ENCODE data around the gene RBP2. TPM values are rescaled to one million over a fixed set of nuclear protein-coding genes. Genes with fewer than 3 reads are reported as not detected.

The RBP2 gene
- total RNA-seq, 1 donor from 2014 or later, result not detected

DNA sequence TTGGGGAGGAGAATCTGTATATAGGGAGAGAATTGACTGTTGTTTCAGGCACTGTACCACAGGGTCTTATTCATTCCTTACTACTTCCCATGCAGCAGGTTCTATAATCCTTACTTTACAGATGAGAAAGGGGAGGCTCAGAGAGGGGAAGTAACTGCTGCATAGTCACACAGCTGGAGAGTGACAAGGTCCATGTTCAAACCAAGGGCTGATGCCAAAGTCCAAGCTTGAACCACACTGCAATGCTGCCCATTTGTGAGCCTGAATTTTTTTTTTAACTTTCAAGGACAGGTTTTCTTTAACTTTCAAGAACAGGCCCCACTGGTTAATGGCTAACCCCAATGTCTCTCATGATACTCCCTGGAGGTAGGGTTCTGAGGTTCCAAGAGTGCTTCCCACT, 26.2 kb downstream of the RBP2 start:
- no peak for ATAC-seq
- DNase-seq (ENCODE audit: missing footprints), result no peak
- intact Hi-C loops (cut with DNase I), result no loop called here

DNA sequence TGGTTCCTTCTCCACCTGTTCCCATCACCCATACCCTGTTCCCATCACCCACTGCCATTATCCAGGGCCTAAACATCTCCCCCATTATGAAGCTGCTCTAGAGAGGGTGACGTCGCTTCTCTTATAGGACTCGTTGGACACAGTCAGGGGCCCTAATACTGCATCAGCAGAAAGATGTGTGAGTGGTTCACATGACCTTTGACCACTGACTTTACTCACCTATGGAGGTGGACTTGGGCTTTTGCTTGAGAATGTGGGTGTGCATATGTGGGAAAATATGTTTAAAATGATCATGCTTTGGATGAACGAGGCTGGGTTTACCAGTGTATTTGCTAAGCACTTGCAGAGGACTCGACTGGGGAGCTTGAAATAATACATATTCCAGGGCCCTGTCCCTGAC, 26.8 kb downstream of the RBP2 start:
- intact Hi-C loops (cut with DNase I), result no loop called here
- ATAC-seq (no peak), DNase-seq (ENCODE audit: missing footprints) (no peak)

DNA sequence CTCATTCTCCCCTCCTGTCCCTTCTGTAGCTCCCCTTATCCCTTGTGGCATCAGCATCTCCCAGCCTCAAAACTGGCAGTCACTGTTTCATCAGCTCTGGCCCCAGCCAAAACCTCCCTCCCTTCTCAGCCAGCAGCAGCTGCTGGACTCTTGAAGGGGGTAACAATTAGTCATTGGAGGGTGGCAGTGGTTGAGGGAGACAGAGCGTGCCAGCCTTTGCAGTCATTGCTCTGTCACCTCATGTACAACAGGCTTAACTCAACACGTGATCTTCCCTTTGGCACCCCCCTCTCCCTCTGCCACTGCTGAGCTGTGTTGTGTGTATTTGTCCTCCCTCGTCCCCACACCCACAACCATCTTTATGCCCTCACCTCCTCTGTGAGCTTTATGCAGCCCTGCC, 28.2 kb downstream of the RBP2 start:
- no peak for DNase-seq (ENCODE audit: missing footprints)
- no peak for ATAC-seq
- intact Hi-C loops (cut with DNase I), result no loop called here

DNA sequence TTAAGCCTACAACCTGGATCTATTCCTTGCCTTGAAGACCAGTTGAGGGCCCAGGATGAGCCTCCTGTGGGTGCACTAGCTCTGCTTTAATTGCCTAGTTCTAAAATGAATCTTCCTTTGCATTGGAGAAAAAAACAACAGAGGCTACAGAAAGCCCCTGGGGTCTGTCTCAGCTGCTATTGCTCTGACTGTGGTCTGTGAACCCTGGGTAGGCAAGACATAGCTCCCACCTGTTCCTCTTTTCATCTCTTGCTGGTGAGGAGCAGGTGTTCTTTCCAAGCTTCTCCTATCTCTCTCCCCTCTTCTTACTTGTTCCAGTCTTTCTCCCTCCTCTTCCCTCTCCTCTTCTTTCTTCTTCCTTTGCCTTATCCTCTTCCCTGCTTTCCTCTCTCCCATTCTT, 28.8 kb downstream of the RBP2 start:
- no peak for ATAC-seq
- DNase-seq (ENCODE audit: missing footprints), result no peak
- intact Hi-C loops (cut with DNase I), result no loop called here

DNA sequence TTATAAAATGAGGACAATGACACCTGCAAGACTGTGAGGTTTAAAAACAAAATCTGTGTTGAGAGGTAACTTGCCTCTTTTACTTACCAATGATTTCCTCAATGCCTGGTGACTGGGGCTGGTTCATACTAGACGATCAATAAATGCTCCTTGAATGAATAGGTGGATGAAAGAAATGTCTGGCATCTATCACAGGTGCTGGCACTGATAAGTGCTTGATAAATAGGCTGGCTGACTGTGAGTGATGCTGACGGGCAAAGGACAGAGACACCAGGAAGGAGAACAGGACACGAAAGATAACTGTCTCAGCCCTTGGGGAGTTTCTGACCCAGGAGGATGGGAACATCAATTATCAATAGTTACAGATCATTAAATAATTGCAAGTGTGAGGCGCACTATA, 31.9 kb downstream of the RBP2 start:
- intact Hi-C loops (cut with DNase I), result no loop called here
- no peak for ATAC-seq

DNA sequence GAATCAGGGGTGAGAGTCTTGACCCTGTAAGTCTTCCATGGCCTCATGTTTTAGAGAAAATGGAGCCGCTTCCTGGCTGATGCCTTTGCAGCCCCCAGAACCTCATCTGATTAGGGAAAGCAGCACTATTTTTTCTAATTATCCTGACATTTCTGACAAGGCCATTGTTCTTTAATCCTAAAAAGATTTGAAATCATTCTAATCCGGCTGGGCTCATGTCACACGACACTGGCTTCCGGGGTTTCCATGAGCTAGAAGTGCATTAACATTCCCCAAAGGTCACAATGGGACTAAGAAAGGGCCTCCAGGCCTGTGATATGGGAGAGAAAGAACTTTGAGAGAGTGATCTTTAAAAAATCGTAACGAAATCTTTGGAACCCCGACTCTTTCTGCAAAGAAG, 33.1 kb downstream of the RBP2 start:
- DNase-seq (ENCODE audit: missing footprints) (no peak), ATAC-seq (no peak)
- intact Hi-C loops (cut with DNase I), result no loop called here

More for the DNA sequence above, 31.9 kb downstream of the RBP2 start:
- DNase-seq (ENCODE audit: missing footprints), result no peak

DNA sequence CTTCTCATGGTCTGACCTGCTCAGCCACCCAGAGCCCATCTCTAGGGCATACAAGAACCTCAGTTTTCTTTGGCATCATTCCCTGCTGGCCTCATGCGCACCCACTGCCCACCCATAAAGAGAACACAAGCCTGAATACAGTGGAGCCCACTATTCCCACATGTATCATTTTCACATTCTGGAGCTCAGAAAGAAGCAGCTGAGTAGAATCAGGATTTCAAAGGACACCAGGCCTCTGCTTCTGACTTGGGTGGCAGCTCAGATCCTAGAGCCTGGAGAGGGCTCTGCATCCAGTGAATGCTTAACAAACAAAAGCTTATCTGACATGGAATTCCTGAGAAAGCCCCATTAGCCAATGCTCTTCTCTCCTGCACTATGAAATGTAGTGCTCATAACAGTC, 34.7 kb downstream of the RBP2 start:
- DNase-seq (ENCODE audit: missing footprints), result no peak
- ATAC-seq, result no peak
- intact Hi-C loops (cut with DNase I), result no loop called here

DNA sequence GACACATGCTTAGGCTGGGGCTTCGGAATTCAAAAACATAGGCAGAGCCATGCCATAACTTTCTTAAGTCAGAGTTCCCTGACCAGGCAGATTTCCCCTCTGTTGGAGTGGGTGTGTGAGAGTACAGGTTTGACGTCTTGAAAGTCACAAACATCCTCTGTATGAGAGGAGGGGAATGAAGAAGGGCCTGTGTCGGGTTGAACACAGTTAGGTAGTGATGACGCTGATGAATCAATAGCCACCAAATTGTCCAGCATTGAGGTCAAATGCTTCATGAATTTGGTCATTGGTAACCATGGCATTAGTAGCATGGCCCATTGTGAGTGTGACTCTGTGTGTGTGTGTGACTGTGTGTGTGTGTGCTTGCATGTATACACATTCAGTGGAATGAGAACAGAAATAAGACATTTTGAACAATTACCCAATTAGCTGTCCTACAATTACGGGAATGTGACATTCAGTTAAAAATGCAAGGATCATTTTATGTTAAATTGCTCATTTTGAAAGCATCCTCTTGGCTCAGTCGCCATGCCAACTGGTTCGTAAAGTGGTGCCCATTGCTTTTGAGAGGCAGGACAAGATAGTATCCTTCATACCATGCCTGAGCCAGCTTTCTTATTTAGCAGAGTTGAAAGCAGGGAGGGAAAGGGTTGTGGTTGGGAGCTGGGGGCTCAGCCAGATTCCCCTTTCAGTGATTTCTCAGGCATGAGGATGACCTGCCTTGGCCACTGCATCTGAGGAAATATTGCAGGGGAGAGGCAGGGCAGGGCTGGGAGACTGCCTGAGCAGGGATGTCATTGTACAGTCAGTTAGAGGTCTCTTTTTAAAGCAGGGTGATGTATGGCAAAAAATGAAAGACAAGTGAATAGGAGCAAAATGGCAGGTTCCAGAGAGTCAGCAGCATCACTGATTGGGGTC, 35.4 kb downstream of the RBP2 start:
- DNase-seq (ENCODE audit: missing footprints), result no peak
- intact Hi-C loops (cut with DNase I), result no loop called here

DNA sequence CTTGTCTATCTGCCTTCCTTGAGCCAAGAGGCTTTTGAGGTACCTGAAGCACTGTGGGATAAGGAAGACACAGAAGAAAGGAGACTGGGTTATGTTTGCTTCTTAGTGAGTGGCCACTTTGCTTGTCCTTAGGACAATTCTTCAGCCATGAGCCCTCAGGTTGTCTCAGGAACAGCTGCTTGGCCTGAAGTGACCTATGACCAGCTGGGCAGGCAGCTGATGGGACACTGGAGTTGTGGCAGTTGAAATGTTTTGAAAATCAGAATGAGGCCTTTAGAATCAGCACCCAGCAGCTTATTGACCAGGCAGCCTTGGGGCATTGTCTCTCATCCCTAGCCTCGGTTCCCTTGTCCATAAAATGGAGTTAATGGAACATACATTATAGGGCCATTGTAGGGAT, 37.0 kb downstream of the RBP2 start:
- DNase-seq (ENCODE audit: missing footprints), result no peak
- no peak for ATAC-seq
- intact Hi-C loops (cut with DNase I), result no loop called here

More for the DNA sequence above, 35.4 kb downstream of the RBP2 start:
- ATAC-seq, result no peak

DNA sequence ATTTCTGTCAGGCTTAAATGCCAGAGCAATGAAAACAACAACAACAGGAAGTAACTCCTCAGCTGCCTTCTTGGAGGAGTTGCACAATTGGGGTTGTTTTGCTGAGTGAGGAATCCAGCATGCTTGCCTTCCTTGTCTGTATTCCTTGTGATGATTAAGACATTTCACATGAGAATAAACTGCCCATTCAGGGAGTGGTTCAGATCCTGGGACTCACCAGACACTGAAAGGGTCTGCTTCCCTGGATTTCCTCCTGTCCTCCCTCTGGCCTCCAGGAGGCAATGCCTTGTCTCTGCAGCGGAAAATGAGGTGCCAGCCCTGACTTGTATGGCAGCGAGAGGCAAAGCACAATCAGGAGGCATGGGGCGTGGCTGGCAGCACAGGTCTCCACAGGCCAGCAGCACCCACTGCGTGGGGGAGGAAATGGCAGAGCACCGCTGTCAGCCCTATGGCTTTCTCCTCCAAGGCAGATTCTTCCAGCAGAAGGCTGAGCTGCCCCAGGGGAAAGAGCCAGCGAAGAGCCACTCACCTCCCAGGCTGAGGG, 41.5 kb downstream of the RBP2 start:
- intact Hi-C loops (cut with DNase I), result no loop called here
- no peak for DNase-seq (ENCODE audit: missing footprints)
- ATAC-seq, result peak; percentile 67

DNA sequence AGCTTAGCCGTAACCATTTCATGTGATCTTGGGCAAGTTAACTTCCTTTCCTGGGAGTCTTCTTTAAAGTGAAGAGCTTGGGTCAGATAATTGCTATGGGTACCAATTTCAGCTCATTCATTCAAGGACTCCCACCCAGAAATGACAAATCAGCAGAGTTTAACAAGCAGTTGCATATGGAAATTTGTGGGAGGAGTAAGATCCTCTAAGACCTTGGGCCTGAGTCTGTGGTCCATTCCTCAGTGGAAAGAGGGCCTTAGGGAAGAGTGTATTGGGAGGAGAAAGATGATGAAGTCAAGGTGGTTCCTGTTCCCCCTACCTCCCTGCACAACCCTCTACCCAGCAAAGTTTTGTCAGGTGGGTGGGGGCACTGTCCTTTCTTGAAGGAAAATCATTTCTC, 42.1 kb downstream of the RBP2 start:
- ATAC-seq (no peak), DNase-seq (ENCODE audit: missing footprints) (no peak)
- intact Hi-C loops (cut with DNase I), result no loop called here

DNA sequence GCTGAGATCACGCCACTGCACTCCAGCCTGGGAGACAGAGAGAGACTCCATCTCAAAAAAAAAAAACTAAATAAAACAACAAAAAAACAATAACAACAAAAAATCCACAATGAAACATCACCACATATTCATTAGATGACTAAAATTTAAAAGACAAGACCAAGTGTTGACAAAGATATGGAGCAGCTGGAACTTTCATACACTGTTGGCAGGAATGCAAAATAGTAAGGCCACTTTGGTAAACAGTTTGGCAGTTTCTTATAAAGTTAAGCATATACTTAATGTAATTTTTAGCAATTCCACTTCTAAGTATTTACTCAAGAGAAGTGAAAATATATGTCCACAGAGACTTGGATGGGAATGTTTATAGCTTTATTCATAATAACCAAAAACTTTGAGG, 43.2 kb downstream of the RBP2 start:
- intact Hi-C loops (cut with DNase I), result no loop called here
- no peak for DNase-seq (ENCODE audit: missing footprints)
- no peak for ATAC-seq

DNA sequence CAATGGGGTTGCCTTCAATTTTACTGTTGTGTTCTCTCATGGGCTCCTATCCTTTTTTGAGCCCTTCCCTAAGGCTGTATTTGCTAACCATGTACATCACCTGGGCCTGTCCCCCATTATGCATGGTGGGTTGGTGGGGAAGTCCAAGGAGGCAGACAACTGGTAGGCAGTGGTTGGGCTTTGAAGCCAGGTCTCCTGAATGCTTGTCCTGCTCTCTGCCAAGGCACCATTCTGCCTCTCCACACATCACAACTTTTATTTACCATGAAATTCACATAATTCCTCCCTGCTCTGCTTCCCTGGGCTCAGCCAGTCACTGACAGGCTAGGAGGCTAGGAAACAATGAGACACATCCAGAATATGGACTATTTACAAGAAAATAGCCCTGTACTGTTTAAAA, 45.8 kb downstream of the RBP2 start:
- DNase-seq (ENCODE audit: missing footprints) (no peak), ATAC-seq (no peak)
- intact Hi-C loops (cut with DNase I), result no loop called here

DNA sequence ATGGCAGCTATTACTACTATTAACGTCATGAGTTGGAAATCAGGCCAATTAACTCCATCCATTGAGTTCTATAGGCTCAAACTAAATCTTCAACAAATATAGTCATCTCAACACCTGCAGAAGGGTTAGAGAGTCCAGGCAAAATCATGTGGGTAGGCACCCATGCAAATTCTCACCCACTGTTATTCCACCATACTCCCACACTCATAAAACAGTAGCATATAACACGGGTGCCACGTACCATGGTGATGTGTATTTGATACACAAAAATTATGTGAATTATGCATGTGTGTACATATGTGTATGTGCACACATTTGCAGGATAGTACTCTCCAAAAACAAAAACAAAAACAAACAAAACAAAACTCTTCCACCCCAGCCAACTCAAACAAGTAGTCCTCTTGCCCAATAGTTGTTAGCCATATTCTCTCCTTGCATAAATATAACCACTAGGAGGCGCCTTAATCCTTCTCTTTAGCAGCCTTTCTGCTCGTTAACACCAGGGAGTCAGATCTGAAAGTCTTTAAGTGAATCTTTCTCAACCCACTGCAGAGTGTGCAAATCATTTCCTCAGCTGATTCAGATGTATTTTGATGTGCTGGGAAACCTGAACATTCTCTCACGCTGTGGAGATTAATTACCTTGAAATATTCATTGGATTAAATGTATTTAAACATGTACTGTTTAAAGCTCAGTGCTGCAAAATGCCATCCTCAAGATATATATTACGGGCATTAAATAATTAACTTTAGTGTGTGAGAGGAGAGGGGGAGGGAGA, 48.8 kb downstream of the RBP2 start:
- intact Hi-C loops (cut with DNase I), result loop anchor here (1.0 to 10.0 kb wide), 3 partner anchors 135 to 1437 kb away; no protein-coding TSS in a partner anchor
- no peak for DNase-seq (ENCODE audit: missing footprints)

DNA sequence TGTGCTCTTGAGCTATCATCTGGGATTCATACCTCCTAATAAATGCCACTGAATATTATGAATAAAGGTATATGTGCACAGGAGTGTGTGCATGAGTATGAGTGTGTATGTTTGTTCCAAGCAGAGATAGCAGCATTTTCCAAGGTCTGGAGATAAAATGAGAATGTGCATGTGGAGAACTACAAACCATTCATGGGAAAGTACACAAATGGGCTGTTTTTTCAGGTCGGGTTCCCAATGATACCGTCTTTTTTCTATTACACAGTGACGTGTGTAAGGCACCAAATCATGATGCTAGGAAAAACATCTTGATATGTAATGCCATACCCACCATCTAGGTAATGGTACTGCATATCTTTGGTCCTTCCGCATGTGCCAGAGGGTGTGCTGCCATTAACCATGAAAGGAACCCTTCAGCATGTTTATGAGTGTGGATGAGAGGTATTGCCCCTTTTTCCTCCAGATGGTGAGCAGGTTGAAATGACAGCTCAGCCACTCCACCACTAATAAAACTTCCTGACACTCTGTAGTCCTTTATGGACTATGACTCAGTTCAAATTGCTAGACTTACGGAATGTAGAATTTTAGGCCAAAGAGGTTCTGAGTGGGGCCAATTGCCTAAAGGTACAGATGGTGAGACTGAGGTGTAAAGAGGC, 50.4 kb downstream of the RBP2 start:
- DNase-seq (ENCODE audit: missing footprints), result no peak
- ATAC-seq, result no peak
- intact Hi-C loops (cut with DNase I), result loop anchor here (10.0 kb wide), 2 partner anchors 629 to 1439 kb away; no protein-coding TSS in a partner anchor

More for the DNA sequence above, 48.8 kb downstream of the RBP2 start:
- peak; percentile 80 for ATAC-seq

DNA sequence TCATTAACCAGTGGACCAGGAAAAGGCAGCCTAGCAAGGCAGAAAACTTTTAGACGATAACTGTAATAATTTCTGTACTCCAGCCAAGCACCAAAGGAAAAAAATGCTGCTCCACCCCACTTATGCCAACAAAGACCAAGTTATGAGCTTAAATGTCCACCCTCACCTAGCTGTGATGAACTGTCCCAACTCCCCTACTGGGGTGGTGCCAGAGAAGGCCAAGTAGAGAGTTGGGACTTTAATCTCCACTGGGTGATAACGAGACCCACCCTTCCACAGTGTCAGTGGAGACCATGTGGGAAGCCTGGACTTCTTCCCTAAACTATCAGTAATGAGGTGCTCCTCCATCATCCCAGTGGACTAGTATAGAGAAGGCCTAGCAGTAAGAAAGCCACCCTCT, 53.1 kb downstream of the RBP2 start:
- intact Hi-C loops (cut with DNase I), result loop anchor here (10.0 kb wide), 2 partner anchors 632 to 1442 kb away; no protein-coding TSS in a partner anchor
- ATAC-seq, result no peak
- DNase-seq (ENCODE audit: missing footprints), result no peak

DNA sequence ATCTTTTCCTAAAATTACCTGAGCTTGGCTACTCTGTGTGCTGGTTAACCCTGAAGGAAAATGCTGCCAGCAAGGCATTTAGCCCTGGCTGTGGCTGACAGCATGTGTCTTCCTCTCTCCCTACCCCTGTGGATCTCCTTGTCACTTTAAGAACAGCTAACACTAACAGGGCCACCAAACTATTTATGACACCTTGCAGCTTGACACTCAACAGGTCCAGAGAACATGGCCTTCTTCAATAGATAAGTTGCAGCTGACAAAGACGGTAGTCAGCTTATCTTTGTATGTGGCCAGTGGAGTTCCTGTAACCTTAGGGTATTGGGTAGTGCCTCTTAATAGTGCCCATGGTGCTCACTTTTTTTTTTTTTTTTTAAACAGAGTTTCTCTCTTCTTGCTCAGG, 54.9 kb downstream of the RBP2 start:
- no peak for DNase-seq (ENCODE audit: missing footprints)
- intact Hi-C loops (cut with DNase I), result loop anchor here (10.0 kb wide), 2 partner anchors 633 to 1443 kb away; no protein-coding TSS in a partner anchor
- peak; percentile 67 for ATAC-seq

DNA sequence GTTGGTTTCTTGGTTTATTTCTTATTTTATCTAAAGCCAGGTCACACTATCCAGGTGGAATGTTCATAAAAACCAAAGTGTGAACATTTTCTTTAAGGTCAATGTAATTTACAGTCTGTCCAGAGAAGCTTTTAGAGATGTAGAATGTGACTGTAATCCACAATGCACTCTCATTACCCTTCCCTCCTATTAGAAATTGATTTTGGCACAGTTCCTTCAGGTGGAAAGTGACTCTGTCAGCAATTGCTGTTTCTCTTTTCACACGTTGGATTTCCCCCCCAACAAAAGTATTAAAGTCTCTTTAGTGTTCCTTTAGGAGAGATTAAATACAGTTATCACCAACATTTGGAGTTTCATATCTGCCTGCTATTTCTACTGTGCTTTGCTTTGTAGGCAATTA, 55.3 kb downstream of the RBP2 start:
- intact Hi-C loops (cut with DNase I), result loop anchor here (10.0 kb wide), 2 partner anchors 634 to 1444 kb away; no protein-coding TSS in a partner anchor
- no peak for ATAC-seq
- DNase-seq (ENCODE audit: missing footprints), result no peak

DNA sequence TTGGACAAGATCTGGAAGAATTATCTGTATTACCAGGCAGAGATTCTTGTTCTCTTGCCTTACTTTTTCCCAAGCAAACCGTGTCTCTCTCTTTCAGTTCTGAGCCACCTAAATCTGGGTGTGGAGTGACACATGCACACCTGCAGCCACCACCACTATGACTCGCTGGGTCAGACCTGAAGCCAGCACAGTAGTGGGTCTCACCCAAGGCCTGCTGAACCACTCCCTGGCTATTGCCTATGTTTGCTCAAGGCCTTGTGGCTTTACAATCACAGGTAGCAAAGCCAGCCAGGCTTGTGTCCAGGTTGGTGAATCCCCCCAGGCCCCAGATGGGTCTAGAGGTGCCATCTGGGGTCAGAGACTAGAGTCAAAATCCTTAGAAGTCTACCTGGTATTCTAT, 58.2 kb downstream of the RBP2 start:
- intact Hi-C loops (cut with DNase I), result no loop called here
- DNase-seq (ENCODE audit: missing footprints) (no peak), ATAC-seq (no peak)

All from Right ventricle myocardium inferior (tissue), 1 donor.